Breast epithelium (tissue), 4 donors: Measurements from ENCODE around the gene CNST. TPM values are rescaled to one million over a fixed set of nuclear protein-coding genes. Genes with fewer than 3 reads are reported as not detected.

Source experiments
- DNase-seq, 2 donors: peaks; one replicate each; pipeline ENCODE4 v3.0.0-alpha.2; 2019; ENCODE audit warnings: low spot score in 2 of 2
- H3K27ac ChIP-seq, 2 donors: fragments of 200-600 bp; sonication (generic) in 1 of 2; one replicate each; pipeline ENCODE4 v1.5.1; 2016 to 2019; ENCODE audit warnings: mild to moderate bottlenecking in 1 of 2
- H3K27me3 ChIP-seq, 2 donors: fragments of 200-600 bp; sonication (generic) in 1 of 2; one replicate each; pipeline versions ENCODE4 v1.5.1 to v1.6.0; 2017 to 2019; ENCODE audit warnings: control low read depth in 1 of 2, mild to moderate bottlenecking in 1 of 2
- H3K36me3 ChIP-seq: fragments of 200-600 bp; one replicate; pipeline ENCODE4 v1.5.1; 2019
- H3K4me1 ChIP-seq, 2 donors: fragments of 200-600 bp; sonication (generic); one replicate each; pipeline ENCODE4 v1.5.1; 2016 to 2019; ENCODE audit warnings: control low read depth in 1 of 2
- H3K4me3 ChIP-seq, 3 donors: fragments of 200-600 bp; sonication (generic); 1 replicate in 2 of 3; 2 replicates in 1 of 3; pipeline ENCODE4 v1.5.1; 2016 to 2019; ENCODE audit warnings: mild to moderate bottlenecking in 3 of 3, moderate library complexity in 2 of 3
- H3K9me3 ChIP-seq, 2 donors: fragments of 200-600 bp; sonication (generic) in 1 of 2; one replicate each; pipeline ENCODE4 v1.5.1; 2016 to 2019; ENCODE audit warnings: control low read depth in 1 of 2
- POLR2A ChIP-seq: fragments of 450-650 bp; IDR thresholded peaks from one replicate; pipeline ENCODE4 v1.6.1; 2016; ENCODE audit warnings: antibody characterized with exemption, mild to moderate bottlenecking, moderate library complexity
- POLR2AphosphoS5 ChIP-seq, 3 donors: sonication (generic); formaldehyde crosslinking; IDR thresholded peaks; one replicate each; pipeline ENCODE4 v1.6.1; 2017; ENCODE audit warnings: antibody characterized with exemption in 3 of 3
- intact Hi-C: fragments of 100-400 bp; cut with DNase I; formaldehyde crosslinking; loops from one replicate; pipeline ENCODE4 v1.15.1; 2023; ENCODE audit warnings: low total_unique reads
- total RNA-seq, 3 donors: library from RNA; depleted of rRNA; stranded (reverse); fragments of >200 nt; gene quantifications; one replicate each; pipeline ENCODE4 v1.1.0, GENCODE V29; 2016
- TF ChIP-seq, protein P1 (sequence below), 3 donors: fragments of 450-650 bp; IDR thresholded peaks; one replicate each; pipeline ENCODE4 v1.5.1; 2016 to 2017; ENCODE audit warnings: antibody characterized with exemption in 3 of 3, mild to moderate bottlenecking in 3 of 3, moderate library complexity in 3 of 3

CNST gene
- total RNA-seq, 3 donors from 2014 or later: 25.9 to 30.9 (median 26.4) TPM

DNA sequence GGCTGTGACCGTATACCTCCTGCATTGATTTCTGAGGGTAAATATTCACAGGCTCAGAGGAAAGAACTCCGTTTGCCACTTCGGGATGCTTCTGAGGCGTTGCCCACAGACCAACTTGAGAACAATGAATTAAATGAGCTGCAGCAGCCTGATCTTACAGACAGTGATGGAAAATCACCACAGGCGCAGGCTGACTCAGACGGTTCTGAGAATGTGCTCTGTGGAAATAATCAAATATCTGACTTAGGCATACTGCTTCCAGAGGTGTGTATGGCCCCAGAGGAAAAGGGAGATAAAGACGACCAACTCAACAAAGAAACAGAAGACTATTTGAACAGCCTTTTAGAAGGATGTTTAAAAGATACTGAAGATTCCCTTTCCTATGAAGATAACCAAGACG lies 81.3 kb downstream of the CNST start:
- Histone ChIP-seq H3K27me3 (no peaks in the 10 kb centered on the region), H3K36me3 (no peaks in the 10 kb centered on the region), H3K4me3 (no peak overlapping the region), H3K9me3 (no peaks in the 10 kb centered on the region), H3K4me1 (no peaks in the 10 kb centered on the region), H3K27ac (no peak overlapping the region)
- no peak for DNase-seq
- TF ChIP-seq, protein P1, sequence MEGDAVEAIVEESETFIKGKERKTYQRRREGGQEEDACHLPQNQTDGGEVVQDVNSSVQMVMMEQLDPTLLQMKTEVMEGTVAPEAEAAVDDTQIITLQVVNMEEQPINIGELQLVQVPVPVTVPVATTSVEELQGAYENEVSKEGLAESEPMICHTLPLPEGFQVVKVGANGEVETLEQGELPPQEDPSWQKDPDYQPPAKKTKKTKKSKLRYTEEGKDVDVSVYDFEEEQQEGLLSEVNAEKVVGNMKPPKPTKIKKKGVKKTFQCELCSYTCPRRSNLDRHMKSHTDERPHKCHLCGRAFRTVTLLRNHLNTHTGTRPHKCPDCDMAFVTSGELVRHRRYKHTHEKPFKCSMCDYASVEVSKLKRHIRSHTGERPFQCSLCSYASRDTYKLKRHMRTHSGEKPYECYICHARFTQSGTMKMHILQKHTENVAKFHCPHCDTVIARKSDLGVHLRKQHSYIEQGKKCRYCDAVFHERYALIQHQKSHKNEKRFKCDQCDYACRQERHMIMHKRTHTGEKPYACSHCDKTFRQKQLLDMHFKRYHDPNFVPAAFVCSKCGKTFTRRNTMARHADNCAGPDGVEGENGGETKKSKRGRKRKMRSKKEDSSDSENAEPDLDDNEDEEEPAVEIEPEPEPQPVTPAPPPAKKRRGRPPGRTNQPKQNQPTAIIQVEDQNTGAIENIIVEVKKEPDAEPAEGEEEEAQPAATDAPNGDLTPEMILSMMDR (IDR thresholded peaks at IDR 0.05): no peak
- TF ChIP-seq POLR2AphosphoS5 (IDR thresholded peaks at IDR 0.05) (no peak), POLR2A (no peak)
- intact Hi-C loops: no loop called here

GRCh38 chr1:246651012-246651695 lies 84.9 kb downstream of the CNST start:
- TF ChIP-seq, protein P1 (IDR thresholded peaks at IDR 0.05): no peak
- H3K4me3 ChIP-seq: no peak overlapping the region
- H3K9me3 ChIP-seq: no peaks in the 10 kb centered on the region
- H3K36me3 ChIP-seq: no peaks in the 10 kb centered on the region
- no peak overlapping the region for H3K27ac ChIP-seq
- H3K4me1 ChIP-seq: no peaks in the 10 kb centered on the region
- intact Hi-C loops: no loop called here
- H3K27me3 ChIP-seq: no peaks in the 10 kb centered on the region
- no peak for DNase-seq

DNA sequence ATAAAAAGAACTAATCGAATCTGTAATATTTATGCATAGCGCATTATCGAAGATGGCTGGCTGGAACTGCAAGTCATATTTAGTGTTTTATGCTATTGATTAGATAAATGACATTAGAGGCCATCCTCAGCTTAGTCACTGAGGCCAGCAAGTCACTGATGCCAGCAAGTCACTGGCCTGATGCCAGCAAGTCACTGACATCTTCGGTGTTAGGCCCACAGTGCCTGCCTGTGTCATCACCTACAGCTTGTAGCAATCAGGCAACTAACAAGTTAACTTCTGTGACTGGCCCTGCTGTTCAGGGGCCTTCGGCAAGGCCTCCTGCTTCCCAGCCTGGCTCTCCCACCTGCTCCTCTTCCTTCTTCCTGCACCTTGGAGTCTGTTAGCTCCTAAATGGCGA lies 92.3 kb downstream of the CNST start:
- Histone ChIP-seq H3K4me1 (no peaks in the 10 kb centered on the region), H3K27ac (no peak overlapping the region), H3K36me3 (no peaks in the 10 kb centered on the region), H3K4me3 (no peak overlapping the region), H3K27me3 (no peaks in the 10 kb centered on the region), H3K9me3 (no peaks in the 10 kb centered on the region)
- TF ChIP-seq POLR2A: no peak
- TF ChIP-seq POLR2AphosphoS5 (IDR thresholded peaks at IDR 0.05): no peak
- TF ChIP-seq, protein P1 (IDR thresholded peaks at IDR 0.05): no peak
- DNase-seq: no peak
- intact Hi-C loops: no loop called here

DNA sequence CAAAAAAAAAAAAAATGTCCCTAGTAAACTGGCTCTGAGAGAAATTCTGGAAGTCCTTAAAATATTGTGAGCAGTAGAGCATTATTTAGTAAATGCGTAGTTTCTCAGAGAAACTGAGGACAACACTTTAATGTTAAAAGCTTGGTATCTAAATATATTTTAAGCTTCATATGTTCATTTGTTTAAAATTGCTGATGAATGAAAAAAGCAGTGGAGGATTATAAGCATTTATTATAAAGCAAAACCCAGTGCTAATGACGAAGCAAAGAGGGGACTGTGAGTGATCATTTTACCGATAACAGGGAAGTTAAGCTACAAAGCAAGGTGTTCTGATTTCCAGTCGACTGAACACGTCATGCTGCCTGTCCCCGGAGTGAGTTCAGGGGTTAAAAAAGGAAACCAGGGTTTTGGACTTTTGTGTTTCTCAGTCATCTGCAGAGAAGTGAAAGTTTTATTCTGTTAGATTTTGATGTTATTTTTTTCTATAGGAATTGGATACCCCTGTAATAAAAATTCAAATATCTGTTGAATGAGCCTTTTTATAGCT lies 93.4 kb downstream of the CNST start:
- no peaks in the 10 kb centered on the region for H3K27me3 ChIP-seq
- no peaks in the 10 kb centered on the region for H3K9me3 ChIP-seq
- TF ChIP-seq, protein P1 (IDR thresholded peaks at IDR 0.05): no peak
- TF ChIP-seq POLR2A: no peak
- no peak for TF ChIP-seq POLR2AphosphoS5 (IDR thresholded peaks at IDR 0.05)
- no peak for DNase-seq
- intact Hi-C loops: no loop called here
- H3K4me1 ChIP-seq: no peaks in the 10 kb centered on the region
- no peaks in the 10 kb centered on the region for H3K36me3 ChIP-seq
- no peak overlapping the region for H3K4me3 ChIP-seq
- H3K27ac ChIP-seq: no peak overlapping the region

DNA sequence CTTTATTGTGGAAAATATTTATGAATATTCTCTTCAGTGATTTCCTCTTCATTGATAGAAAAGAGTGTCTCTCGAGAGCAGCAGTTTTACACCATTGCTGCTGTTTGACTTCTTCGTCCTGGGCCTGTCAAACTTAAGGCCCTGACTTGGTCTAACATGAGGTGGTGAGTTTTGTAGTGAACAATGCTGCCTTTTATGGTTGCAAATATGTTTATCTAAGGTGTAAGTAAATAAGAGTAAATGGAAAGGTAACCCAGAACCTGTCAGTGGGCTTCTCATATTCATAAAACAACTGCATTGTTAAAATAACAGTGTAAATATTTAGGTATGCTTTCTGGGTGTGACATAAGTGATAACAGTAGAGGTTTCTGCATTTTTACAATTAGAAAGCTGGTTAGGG lies 95.2 kb downstream of the CNST start:
- H3K4me3 ChIP-seq: no peak overlapping the region
- intact Hi-C loops: no loop called here
- no peak for DNase-seq
- H3K36me3 ChIP-seq: no peaks in the 10 kb centered on the region
- no peak for TF ChIP-seq POLR2AphosphoS5 (IDR thresholded peaks at IDR 0.05)
- no peak for TF ChIP-seq POLR2A
- TF ChIP-seq, protein P1 (IDR thresholded peaks at IDR 0.05): no peak
- H3K27ac ChIP-seq: no peak overlapping the region
- no peaks in the 10 kb centered on the region for H3K9me3 ChIP-seq
- no peaks in the 10 kb centered on the region for H3K27me3 ChIP-seq
- no peaks in the 10 kb centered on the region for H3K4me1 ChIP-seq
